ENCODE data around the gene LARP6.

The LARP6 gene

DNA sequence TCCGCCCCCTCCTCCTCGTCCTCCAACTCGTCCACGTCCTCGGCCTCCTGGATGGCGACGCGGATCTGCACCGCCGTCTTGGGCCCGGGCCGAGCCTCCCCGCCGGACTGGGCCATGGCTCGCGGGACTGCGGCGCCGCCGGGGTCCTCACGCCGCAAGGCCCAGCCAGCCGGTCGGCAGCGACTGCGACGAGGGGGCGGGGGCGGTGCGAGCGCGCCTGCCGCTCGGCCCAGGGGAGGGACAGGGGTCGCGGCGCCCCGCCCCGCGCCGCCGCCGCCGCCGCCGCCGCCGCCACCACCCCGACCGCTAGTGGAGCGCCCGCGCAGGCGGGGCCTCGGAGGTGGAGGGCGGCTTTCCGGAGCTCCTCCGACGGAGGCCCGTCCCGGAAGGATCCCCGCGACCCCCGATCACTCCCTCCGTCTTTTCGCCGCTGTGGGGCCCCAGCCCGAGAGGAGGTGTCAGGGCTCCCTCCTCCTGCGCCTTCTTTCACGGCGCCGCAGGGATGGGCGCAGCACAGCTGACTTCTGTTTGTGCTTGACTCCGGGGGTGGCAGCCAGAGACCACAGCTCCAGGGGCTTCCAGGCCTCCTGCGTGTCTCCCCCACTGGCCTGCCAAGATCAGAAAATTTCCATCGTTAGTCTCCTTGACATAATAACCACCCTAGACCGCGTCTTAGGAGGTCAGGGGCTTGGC is at the start of gene LARP6:
Gene LARP6 (minus strand): TSS at position 185 of the 693 bp plus-strand sequence. CDS start 69 bp downstream, at position 116.
- DNase-seq (ENCODE audit: low read depth): peak; percentile 53
- TF ChIP-seq, protein P1, sequence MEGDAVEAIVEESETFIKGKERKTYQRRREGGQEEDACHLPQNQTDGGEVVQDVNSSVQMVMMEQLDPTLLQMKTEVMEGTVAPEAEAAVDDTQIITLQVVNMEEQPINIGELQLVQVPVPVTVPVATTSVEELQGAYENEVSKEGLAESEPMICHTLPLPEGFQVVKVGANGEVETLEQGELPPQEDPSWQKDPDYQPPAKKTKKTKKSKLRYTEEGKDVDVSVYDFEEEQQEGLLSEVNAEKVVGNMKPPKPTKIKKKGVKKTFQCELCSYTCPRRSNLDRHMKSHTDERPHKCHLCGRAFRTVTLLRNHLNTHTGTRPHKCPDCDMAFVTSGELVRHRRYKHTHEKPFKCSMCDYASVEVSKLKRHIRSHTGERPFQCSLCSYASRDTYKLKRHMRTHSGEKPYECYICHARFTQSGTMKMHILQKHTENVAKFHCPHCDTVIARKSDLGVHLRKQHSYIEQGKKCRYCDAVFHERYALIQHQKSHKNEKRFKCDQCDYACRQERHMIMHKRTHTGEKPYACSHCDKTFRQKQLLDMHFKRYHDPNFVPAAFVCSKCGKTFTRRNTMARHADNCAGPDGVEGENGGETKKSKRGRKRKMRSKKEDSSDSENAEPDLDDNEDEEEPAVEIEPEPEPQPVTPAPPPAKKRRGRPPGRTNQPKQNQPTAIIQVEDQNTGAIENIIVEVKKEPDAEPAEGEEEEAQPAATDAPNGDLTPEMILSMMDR (conservative IDR thresholded peaks at IDR 0.05; ENCODE audit: low read length): no peak
- peak within 1 kb of the TSS; percentile 92 for H3K4me3 ChIP-seq (ENCODE audit: low read length)

DNA sequence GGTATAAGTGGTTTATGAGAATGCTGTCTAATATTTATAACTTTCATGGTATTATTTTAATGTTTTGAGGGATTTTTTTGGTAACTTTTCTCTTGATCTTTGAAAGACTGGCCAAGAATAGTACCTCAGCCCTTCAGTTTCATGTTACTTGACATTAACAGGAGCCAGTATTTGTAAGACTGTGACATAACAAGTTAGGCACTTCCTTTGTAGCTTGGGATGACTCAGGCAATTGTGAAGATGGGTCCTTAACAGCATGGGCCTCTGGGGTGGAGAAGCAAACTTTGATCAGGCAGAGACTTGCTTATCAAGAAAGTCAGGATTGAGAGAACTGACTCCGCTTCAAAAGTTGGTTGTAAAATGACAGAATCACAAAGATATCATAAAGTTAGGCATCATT is 48.1 kb upstream of the LARP6 start:
- H3K4me3 ChIP-seq (ENCODE audit: low read length): no peak overlapping the region
- TF ChIP-seq, protein P1 (conservative IDR thresholded peaks at IDR 0.05; ENCODE audit: low read length): no peak
- DNase-seq (ENCODE audit: low read depth): peak; percentile 81

DNA sequence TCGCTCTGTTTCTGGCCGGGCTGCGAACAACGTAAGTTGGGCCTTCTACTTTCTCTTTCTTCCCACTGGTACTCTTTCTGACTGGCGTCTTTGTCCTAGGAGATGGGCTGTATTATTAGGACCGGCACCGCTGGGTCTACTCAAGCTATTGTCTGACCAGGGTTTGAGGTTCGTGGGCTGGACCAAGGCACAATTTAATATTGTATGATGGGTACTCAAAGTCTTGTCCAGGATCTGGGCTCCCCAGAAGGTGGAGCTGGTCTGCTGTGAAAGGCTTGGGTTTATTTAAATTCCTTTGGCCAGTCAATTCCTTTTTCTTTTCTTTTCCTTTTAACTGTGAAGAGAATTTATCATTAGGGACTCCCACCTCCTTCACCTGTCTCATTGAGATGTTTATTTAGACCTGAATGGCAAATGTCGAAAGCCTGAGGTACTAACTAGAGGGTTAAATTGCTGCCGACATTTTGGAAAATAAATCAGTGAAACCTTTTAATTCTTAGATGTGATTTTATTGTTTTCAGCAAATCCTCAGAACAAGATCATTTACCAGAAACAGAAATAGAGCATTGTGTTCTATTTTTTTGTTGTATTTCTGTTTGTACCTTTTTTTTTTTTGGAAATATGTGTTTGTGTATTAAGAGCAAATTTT is 39.1 kb upstream of the LARP6 start:
- DNase-seq (ENCODE audit: low read depth): peak; percentile 76
- peak overlapping the region; percentile 88 for H3K4me3 ChIP-seq (ENCODE audit: low read length)
- TF ChIP-seq, protein P1 (conservative IDR thresholded peaks at IDR 0.05; ENCODE audit: low read length): peak; percentile 72

DNA sequence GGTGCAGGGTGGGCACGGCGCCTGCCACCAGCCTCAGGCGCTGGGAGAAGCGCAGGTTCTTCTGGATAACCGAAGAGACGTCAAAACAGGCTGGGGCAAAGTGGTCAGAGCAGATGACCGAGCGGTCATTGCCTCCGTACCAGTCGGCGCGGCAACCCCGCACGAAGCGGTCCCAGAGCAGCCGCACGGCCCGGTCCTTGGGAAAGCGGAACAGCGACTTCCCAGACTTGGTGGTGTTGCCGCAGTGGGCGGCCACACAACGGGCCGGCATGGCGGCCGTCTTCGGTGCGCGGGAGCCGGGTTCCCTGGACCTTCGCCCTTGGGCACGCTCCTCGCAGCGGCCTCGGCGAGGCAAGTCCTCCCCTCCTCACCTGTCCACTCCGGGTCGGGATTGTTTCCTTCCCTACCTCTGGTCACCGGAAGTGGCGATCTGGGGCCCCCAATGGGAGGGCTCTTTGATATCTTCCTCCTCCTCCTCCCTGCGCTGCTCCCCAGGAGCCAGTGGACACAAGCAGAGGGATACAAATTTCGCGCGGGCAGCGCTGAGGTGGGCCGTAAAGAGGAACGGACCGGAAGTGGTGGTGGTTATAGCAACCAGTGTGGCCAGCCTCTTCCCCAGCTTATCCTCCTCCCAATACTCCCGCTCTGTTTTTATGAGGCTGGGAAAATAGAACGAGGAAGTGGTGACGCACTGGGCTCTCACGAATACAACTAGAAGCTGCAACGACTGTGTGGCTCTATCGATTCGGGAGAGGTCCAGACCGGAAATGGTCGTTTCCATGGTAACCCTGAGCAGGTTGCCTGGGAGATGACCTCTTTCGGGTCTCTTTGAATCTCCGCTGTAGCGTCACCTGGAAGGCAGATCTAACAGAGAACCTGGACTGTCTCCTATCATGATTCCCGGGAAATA is 38.3 kb upstream of the LARP6 start, which contains the start of the genes LRRC49 and THAP10:
Gene LRRC49 (plus strand): TSS at position 825 of the 910 bp plus-strand sequence. CDS start 69 bp downstream, at position 894.
Gene THAP10 (minus strand): TSS at position 432 of the 910 bp plus-strand sequence. CDS start 161 bp downstream, at position 271.
- peak; percentile 96 for DNase-seq (ENCODE audit: low read depth)
- TF ChIP-seq, protein P1 (conservative IDR thresholded peaks at IDR 0.05; ENCODE audit: low read length): no peak
- peak within 1 kb of the TSS; percentile 88 for H3K4me3 ChIP-seq (ENCODE audit: low read length)

DNA sequence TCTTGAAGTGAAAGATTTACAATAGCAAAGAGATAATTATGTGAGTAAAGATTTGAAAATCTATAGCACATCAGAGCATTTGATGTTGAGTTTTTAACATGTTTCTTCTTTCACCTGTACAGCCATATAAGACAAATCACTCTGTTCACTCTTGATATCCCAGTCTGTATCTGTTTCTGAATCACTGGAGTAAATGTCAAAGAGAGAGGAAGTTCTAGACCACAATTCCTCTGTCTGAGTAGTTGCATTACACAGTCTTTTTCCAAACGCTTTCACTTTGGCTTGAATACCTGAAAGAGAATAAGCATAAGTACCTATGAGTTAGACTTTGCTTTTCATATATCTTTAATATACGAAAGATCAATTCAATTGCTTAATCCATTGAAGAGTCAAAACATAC is 28.4 kb upstream of the LARP6 start:
- DNase-seq (ENCODE audit: low read depth): no peak
- TF ChIP-seq, protein P1 (conservative IDR thresholded peaks at IDR 0.05; ENCODE audit: low read length): no peak
- no peak overlapping the region for H3K4me3 ChIP-seq (ENCODE audit: low read length)

DNA sequence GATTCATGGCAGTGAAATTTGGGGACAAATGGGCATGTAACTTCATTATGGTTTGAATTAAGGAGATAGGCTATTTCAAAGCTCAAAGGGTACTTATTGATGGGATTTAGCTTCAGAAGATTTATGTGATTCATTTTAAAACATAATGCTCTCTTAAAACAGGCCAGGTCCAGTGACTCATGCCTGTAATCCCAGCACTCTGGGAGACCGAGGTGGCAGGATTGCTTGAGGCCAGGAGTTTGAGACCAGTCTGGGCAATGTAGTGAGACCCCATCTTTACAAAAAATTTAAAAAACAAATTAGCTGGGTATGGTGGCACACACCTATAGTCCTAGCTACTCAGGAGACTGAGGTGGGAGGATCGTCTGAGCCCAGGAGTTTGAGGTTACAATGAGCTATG is 26.8 kb upstream of the LARP6 start:
- no peak overlapping the region for H3K4me3 ChIP-seq (ENCODE audit: low read length)
- TF ChIP-seq, protein P1 (conservative IDR thresholded peaks at IDR 0.05; ENCODE audit: low read length): no peak
- no peak for DNase-seq (ENCODE audit: low read depth)

All from AG10803 (cell line).